WI38 (cell line): ENCODE results near the gene CSRNP3.

Experiments used
- H3K4me3 ChIP-seq: 2 replicates; pipeline ENCODE4 v1.5.1; 2011; ENCODE audit warnings: low read depth, mild to moderate bottlenecking, control low read depth, low read length
- TF ChIP-seq, protein P1 (sequence below): IDR thresholded peaks from 2 replicates; pipeline ENCODE4 v1.5.1; 2012; ENCODE audit warnings: low read depth, mild to moderate bottlenecking, control low read depth, low read length

The CSRNP3 gene

GRCh38 chr2:165494573-165494972, 25.1 kb downstream of the CSRNP3 start:
- no peak overlapping the region for H3K4me3 ChIP-seq
- TF ChIP-seq, protein P1, sequence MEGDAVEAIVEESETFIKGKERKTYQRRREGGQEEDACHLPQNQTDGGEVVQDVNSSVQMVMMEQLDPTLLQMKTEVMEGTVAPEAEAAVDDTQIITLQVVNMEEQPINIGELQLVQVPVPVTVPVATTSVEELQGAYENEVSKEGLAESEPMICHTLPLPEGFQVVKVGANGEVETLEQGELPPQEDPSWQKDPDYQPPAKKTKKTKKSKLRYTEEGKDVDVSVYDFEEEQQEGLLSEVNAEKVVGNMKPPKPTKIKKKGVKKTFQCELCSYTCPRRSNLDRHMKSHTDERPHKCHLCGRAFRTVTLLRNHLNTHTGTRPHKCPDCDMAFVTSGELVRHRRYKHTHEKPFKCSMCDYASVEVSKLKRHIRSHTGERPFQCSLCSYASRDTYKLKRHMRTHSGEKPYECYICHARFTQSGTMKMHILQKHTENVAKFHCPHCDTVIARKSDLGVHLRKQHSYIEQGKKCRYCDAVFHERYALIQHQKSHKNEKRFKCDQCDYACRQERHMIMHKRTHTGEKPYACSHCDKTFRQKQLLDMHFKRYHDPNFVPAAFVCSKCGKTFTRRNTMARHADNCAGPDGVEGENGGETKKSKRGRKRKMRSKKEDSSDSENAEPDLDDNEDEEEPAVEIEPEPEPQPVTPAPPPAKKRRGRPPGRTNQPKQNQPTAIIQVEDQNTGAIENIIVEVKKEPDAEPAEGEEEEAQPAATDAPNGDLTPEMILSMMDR, result no peak

- TF ChIP-seq, protein P1, result no peak
Measured at GRCh38 chr2:165497659-165498317, 28.3 kb downstream of the CSRNP3 start.

DNA sequence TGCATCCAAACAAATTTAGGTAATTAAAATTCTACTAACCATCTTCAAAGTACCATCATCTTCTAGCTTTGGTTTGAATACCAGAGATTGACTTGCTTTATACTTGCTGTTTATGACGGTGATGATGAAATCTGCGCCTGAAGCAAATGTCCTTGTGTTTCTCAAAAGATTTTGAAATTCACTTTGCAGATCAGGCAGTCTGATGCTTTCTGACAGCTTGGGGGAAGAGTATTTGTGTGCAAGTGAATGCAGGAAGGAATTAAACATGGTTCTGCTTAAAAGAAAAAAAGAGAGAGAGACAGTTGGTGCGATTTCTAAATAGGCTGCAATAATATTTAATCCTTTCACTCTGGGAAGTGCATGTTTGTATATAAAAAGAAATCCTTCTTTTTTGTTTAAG, 29.6 kb downstream of the CSRNP3 start:
- no peak overlapping the region for H3K4me3 ChIP-seq
- TF ChIP-seq, protein P1, result no peak

More at GRCh38 chr2:165497659-165498317, 28.3 kb downstream of the CSRNP3 start:
- H3K4me3 ChIP-seq, result no peak overlapping the region

DNA sequence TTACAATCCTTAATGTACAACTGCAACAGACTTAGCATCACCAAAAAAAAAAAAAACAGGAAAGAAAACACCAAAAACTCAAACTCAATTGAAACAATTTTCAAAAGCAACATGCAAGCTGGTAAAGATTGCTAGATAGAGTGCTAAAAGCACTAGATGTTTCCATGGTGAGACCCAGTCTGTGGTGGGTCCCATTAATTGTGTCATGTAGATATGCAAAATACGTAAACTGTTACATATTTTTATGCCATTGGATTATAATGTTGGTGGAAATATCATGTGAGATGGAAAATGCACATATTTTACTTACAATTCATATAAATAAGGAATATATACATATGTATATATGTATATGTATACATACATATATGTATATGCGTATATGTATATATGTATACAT, 30.5 kb downstream of the CSRNP3 start:
- no peak overlapping the region for H3K4me3 ChIP-seq
- TF ChIP-seq, protein P1, result no peak

DNA sequence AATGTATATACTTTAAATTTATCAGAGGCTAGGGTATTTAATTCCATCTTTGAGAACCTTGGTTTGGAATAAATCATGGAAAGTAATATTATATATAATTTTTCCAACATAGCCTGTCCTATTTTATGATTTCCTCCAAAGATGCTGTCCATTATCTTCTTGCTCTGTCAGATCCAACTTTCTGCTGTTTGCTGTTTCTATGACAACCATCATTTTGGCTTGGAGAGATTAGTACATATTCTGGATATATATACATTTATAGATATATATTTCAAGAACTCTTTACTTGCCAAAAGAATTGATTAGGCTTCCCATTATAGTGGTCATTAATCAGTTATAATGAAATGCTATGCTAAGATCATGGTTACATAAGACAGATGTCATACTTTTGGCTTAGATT, 31.3 kb downstream of the CSRNP3 start:
- TF ChIP-seq, protein P1, result no peak
- H3K4me3 ChIP-seq, result no peak overlapping the region

DNA sequence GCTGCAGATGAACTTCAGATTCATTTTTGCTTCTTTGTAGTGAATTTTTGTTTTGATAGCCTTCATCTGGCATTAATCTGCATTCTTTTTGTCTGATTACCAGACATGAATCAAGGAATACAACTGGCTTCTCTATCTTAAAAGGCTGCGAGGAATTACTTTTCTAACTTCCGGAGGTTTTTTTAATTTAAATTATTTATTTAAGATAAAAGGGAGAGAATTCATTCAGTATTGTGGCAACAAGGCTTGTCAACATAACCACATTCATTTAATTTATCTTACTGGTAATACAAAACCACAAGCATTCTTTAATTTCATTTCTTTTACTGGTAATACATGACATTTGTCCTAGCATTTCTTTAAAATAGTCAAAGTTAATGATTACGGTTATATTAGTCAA, 36.0 kb downstream of the CSRNP3 start:
- no peak overlapping the region for H3K4me3 ChIP-seq
- TF ChIP-seq, protein P1, result no peak

GRCh38 chr2:165508927-165509326, 39.4 kb downstream of the CSRNP3 start:
- H3K4me3 ChIP-seq, result no peak overlapping the region
- TF ChIP-seq, protein P1, result no peak
